GM23248 (cell line): ENCODE measurements around the gene PDGFRA. TPM values are rescaled to one million over a fixed set of nuclear protein-coding genes. Genes with fewer than 3 reads are reported as not detected.

Source experiments
- DNase-seq: peaks from one replicate; pipeline ENCODE4 v3.0.0-alpha.2; 2015
- H2AFZ ChIP-seq: fragments of 200-600 bp; sonication (generic); 2 replicates; pipeline ENCODE4 v1.6.1; 2016; ENCODE audit warnings: antibody characterized with exemption
- H3F3A ChIP-seq: fragments of 200-600 bp; sonication (generic); 2 replicates; pipeline ENCODE4 v1.6.1; 2016; ENCODE audit warnings: mild to moderate bottlenecking, antibody characterized with exemption, mixed run types; ENCODE audit not compliant: insufficient read depth
- H3K27ac ChIP-seq: fragments of 200-600 bp; sonication (generic); 2 replicates; pipeline ENCODE4 v1.5.1; 2016; ENCODE audit warnings: mild to moderate bottlenecking
- H3K27me3 ChIP-seq: fragments of 200-600 bp; sonication (generic); replicated peaks from 2 replicates; pipeline ENCODE4 v1.6.1; 2016; ENCODE audit warnings: mild to moderate bottlenecking; ENCODE audit not compliant: insufficient read depth
- H3K36me3 ChIP-seq: fragments of 200-600 bp; sonication (generic); 2 replicates; pipeline ENCODE4 v1.6.1; 2016; ENCODE audit warnings: low read depth, mild to moderate bottlenecking
- H3K4me1 ChIP-seq: fragments of 200-600 bp; sonication (generic); 2 replicates; pipeline ENCODE4 v1.6.1; 2016; ENCODE audit warnings: mild to moderate bottlenecking; ENCODE audit not compliant: insufficient read depth
- H3K4me2 ChIP-seq: fragments of 200-600 bp; sonication (generic); one replicate; pipeline ENCODE4 v1.6.1; 2016; ENCODE audit warnings: mild to moderate bottlenecking; ENCODE audit not compliant: unreplicated experiment
- H3K4me3 ChIP-seq: fragments of 200-600 bp; sonication (generic); 2 replicates; pipeline ENCODE4 v1.5.1; 2016; ENCODE audit warnings: mild to moderate bottlenecking
- H3K79me2 ChIP-seq: fragments of 200-600 bp; sonication (generic); 2 replicates; pipeline ENCODE4 v1.6.1; 2016; ENCODE audit warnings: mild to moderate bottlenecking; ENCODE audit not compliant: insufficient read depth
- H3K9ac ChIP-seq: fragments of 200-600 bp; sonication (generic); 2 replicates; pipeline ENCODE4 v1.6.1; 2016; ENCODE audit warnings: mild to moderate bottlenecking
- H3K9me2 ChIP-seq: fragments of 200-600 bp; sonication (generic); 2 replicates; pipeline ENCODE4 v1.6.1; 2016; ENCODE audit warnings: mixed run types, mild to moderate bottlenecking, moderate library complexity; ENCODE audit not compliant: insufficient read depth
- H3K9me3 ChIP-seq: fragments of 200-600 bp; sonication (generic); one replicate; pipeline ENCODE4 v1.6.1; 2017; ENCODE audit warnings: low read depth
- H4K20me1 ChIP-seq: fragments of 200-600 bp; sonication (generic); 2 replicates; pipeline ENCODE4 v1.6.0; 2016; ENCODE audit not compliant: insufficient read depth
- EZH2 ChIP-seq: fragments of 200-600 bp; sonication (generic); IDR thresholded peaks from 2 replicates; pipeline ENCODE4 v1.6.1; 2018; ENCODE audit warnings: antibody characterized with exemption, mild to moderate bottlenecking; ENCODE audit not compliant: insufficient read depth, poor library complexity, severe bottlenecking
- EZH2phosphoT487 ChIP-seq: fragments of 200-600 bp; sonication (generic); IDR thresholded peaks from 2 replicates; pipeline ENCODE4 v1.6.1; 2018; ENCODE audit warnings: antibody characterized with exemption, moderate library complexity, mild to moderate bottlenecking, low read depth; ENCODE audit not compliant: insufficient read depth
- WGBS, 2 experiments: methylation state at CpG; one replicate each; pipeline ENCODE4 v1.1.6; 2015 to 2017; ENCODE audit warnings: low lambda C conversion rate in 2 of 2, low coverage in 1 of 2; ENCODE audit errors: missing lambda C conversion rate in 2 of 2; 5-methylcytosine and 5-hydroxymethylcytosine counted together
- in situ Hi-C: fragments of 300-500 bp; cut with MboI; formaldehyde crosslinking; loops from 2 replicates; pipeline ENCODE4 v1.15.0; 2020
- polyA plus RNA-seq: library from polyadenylated mRNA; unstranded; fragments of >200 nt; fragmentation: Nextera tagmentation; extraction: Ambion mirVana; gene quantifications from 2 replicates; pipeline ENCODE4 v1.2.1, GENCODE V29; 2016
- total RNA-seq: library from RNA; depleted of rRNA; stranded (reverse); fragments of >200 nt; shearing (Covaris generic); gene quantifications from 2 replicates; pipeline ENCODE4 v1.2.3, GENCODE V29; 2014; rRNA removed

The PDGFRA gene
- total RNA-seq, result 225 and 275 TPM in 2 replicates
- 107 and 109 TPM in 2 replicates for polyA plus RNA-seq

DNA sequence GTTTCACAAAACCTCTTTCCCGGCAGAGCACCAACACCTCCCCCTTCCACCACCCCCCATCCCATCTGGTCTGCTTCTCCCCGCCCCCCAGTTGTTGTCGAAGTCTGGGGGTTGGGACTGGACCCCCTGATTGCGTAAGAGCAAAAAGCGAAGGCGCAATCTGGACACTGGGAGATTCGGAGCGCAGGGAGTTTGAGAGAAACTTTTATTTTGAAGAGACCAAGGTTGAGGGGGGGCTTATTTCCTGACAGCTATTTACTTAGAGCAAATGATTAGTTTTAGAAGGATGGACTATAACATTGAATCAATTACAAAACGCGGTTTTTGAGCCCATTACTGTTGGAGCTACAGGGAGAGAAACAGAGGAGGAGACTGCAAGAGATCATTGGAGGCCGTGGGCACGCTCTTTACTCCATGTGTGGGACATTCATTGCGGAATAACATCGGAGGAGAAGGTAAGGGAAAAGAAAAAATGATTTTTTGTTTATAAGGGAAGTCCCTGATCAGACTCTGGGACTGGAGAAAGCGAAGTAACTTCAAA lies at the start of gene PDGFRA:
PDGFRA (plus strand) TSS at position 333 of the 541 bp plus-strand sequence. CDS start 29,476 bp downstream, outside the sequence.
- peak; percentile 85 for DNase-seq
- in situ Hi-C loops, result loop anchor here (10.0 to 25.0 kb wide), 5 partner anchors 324 to 1214 kb away; partner anchors contain the start of gene LNX1
- Histone ChIP-seq H3K79me2 (peaks cover 51% of the 10 kb centered on the region), H3K9ac (peak within 1 kb of the TSS; percentile 92), H3K9me3 (no peaks in the 10 kb centered on the region), H4K20me1 (no peaks in the 10 kb centered on the region), H3K27me3 (no peaks in the 10 kb centered on the region), H3K4me1 (peaks cover 25% of the 10 kb centered on the region), H3K4me3 (peak within 1 kb of the TSS; percentile 85), H3F3A (peaks cover 33% of the 10 kb centered on the region), H3K36me3 (0 out of 2 replicates have a peak, but pooled peaks cover 5% of the 10 kb centered on the region), H2AFZ (peak within 1 kb of the TSS; percentile 92), H3K4me2 (peak within 1 kb of the TSS; percentile 95), H3K27ac (peak within 1 kb of the TSS; percentile 87), H3K9me2 (no peaks in the 10 kb centered on the region)
- 1% methylated on average over 14 to 15 of the region's 15 CpGs for WGBS, 2 experiments
- TF ChIP-seq EZH2, result no peak
- no peak for TF ChIP-seq EZH2phosphoT487

DNA sequence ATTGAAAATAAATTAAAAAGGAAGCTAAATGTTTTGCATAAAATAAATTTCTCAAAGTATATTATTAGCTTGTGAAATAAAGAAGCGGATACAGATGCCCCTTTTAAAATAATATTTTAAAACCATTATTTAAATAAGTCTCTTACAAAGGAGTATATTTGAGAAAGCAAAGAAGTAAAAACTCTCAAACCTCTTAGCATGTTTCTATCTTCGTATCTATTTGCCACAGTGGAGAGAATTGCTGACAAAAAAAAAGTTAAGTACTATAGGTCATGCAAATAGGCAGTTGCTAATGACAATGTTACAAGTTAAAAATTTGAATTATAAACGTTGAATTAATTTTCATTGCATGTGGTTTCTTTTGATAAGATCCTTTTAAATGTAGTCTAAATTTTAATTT lies 44.5 kb upstream of the PDGFRA start:
- Histone ChIP-seq H3F3A (no peaks in the 10 kb centered on the region), H3K4me3 (no peak overlapping the region), H3K9ac (no peak overlapping the region), H3K36me3 (no peaks in the 10 kb centered on the region), H3K27me3 (no peaks in the 10 kb centered on the region), H3K79me2 (no peaks in the 10 kb centered on the region), H3K9me3 (no peaks in the 10 kb centered on the region), H3K4me2 (no peak overlapping the region), H3K9me2 (no peaks in the 10 kb centered on the region), H3K27ac (no peak overlapping the region), H4K20me1 (no peaks in the 10 kb centered on the region), H2AFZ (no peak overlapping the region), H3K4me1 (no peaks in the 10 kb centered on the region)
- TF ChIP-seq EZH2phosphoT487 (no peak), EZH2 (no peak)
- WGBS, 2 experiments, result 49 to 52% methylated on average over 3 of the region's 3 CpGs
- in situ Hi-C loops, result no loop called here
- DNase-seq, result no peak

DNA sequence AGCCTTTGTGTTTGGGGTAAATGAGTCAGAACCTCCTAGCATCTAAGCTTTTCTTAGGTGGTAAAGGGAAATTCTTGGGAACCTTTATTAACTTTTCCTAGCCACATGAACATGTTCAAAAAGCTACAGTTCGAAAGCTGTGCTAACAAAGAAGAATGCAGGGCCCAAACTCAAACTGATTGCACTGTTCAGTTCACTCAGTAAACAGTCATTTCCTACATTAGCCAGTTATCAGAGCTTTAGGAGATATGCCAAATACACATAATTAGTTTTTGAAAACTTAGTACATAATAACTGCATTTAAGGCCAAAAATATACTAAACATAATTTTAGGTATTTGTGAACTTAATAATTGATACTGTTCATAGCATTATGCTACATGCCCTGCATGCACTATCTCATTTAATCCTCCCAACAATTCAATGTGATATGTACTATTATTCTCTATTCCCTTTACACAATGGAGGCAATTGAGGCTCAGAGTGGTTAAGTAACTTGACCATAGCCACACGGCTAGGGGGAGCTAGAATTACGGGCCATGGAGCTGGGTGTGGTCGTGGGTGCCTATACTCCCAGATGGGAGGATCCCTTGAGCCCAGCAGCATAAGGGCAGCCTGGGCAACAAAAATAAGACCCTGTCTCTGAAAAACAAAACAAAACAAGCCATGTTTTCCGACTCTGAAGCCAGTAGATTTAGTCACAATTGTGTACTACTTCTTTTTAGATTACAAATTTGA lies 43.9 kb upstream of the PDGFRA start:
- Histone ChIP-seq H3F3A (no peaks in the 10 kb centered on the region), H3K4me1 (no peaks in the 10 kb centered on the region), H3K27ac (no peak overlapping the region), H3K27me3 (no peaks in the 10 kb centered on the region), H3K9ac (no peak overlapping the region), H3K9me3 (no peaks in the 10 kb centered on the region), H3K4me2 (no peak overlapping the region), H3K4me3 (no peak overlapping the region), H3K79me2 (no peaks in the 10 kb centered on the region), H2AFZ (no peak overlapping the region), H3K36me3 (no peaks in the 10 kb centered on the region), H4K20me1 (no peaks in the 10 kb centered on the region), H3K9me2 (no peaks in the 10 kb centered on the region)
- 69 to 81% methylated on average over 5 of the region's 5 CpGs for WGBS, 2 experiments
- TF ChIP-seq EZH2, result no peak
- no peak for TF ChIP-seq EZH2phosphoT487
- DNase-seq, result no peak
- in situ Hi-C loops, result no loop called here

GRCh38 chr4:54185866-54186265 lies 43.2 kb upstream of the PDGFRA start:
- H4K20me1 ChIP-seq, result no peaks in the 10 kb centered on the region
- no peak for TF ChIP-seq EZH2phosphoT487
- TF ChIP-seq EZH2, result no peak
- no peaks in the 10 kb centered on the region for H3K27me3 ChIP-seq
- H2AFZ ChIP-seq, result no peak overlapping the region
- no peak overlapping the region for H3K27ac ChIP-seq
- H3K36me3 ChIP-seq, result no peaks in the 10 kb centered on the region
- no peaks in the 10 kb centered on the region for H3K4me1 ChIP-seq
- H3K4me3 ChIP-seq, result no peak overlapping the region
- H3K4me2 ChIP-seq, result no peak overlapping the region
- no peaks in the 10 kb centered on the region for H3K9me2 ChIP-seq
- no peak for DNase-seq
- in situ Hi-C loops, result no loop called here
- H3F3A ChIP-seq, result no peaks in the 10 kb centered on the region
- WGBS, 2 experiments, result 64 to 67% methylated on average over 1 of the region's 1 CpG
- no peak overlapping the region for H3K9ac ChIP-seq
- no peaks in the 10 kb centered on the region for H3K9me3 ChIP-seq
- H3K79me2 ChIP-seq, result no peaks in the 10 kb centered on the region
